NT2/D1 (cell line): Measurements from ENCODE around the gene YY1.

ENCODE experiments used
- DNase-seq: peaks from one replicate; pipeline ENCODE4 v3.0.0-alpha.2; 2011; ENCODE audit warnings: low read depth, low spot score
- H3K27me3 ChIP-seq: 2 replicates; pipeline ENCODE4 v1.6.0; 2011; ENCODE audit warnings: mild to moderate bottlenecking; ENCODE audit not compliant: insufficient read length, insufficient read depth
- H3K36me3 ChIP-seq: 2 replicates; pipeline ENCODE4 v1.6.1; 2011; ENCODE audit warnings: mild to moderate bottlenecking, low read length, mixed read lengths; ENCODE audit not compliant: insufficient read depth, insufficient read length
- H3K4me1 ChIP-seq: 2 replicates; pipeline ENCODE4 v1.5.1; 2011; ENCODE audit not compliant: insufficient read depth, insufficient read length
- H3K4me3 ChIP-seq: 2 replicates; pipeline ENCODE4 v1.5.1; 2011; ENCODE audit warnings: low read depth; ENCODE audit not compliant: insufficient read length
- H3K9ac ChIP-seq: 2 replicates; pipeline ENCODE4 v1.6.0; 2011; ENCODE audit warnings: low read depth; ENCODE audit not compliant: insufficient read length
- H3K9me3 ChIP-seq: 2 replicates; pipeline ENCODE4 v1.5.1; 2011; ENCODE audit warnings: mild to moderate bottlenecking, low read length; ENCODE audit not compliant: insufficient read depth
- SUZ12 ChIP-seq: IDR thresholded peaks from 2 replicates; pipeline ENCODE4 v1.6.1; 2011; ENCODE audit not compliant: insufficient read length, insufficient read depth; ENCODE audit errors: extremely low read depth
- YY1 ChIP-seq: IDR thresholded peaks from 2 replicates; pipeline ENCODE4 v1.6.1; 2011; ENCODE audit not compliant: insufficient read length, insufficient read depth
- ZNF274 ChIP-seq: IDR thresholded peaks from 2 replicates; pipeline ENCODE4 v1.6.1; 2011; ENCODE audit warnings: mild to moderate bottlenecking, low read depth, low read length

The YY1 gene

DNA sequence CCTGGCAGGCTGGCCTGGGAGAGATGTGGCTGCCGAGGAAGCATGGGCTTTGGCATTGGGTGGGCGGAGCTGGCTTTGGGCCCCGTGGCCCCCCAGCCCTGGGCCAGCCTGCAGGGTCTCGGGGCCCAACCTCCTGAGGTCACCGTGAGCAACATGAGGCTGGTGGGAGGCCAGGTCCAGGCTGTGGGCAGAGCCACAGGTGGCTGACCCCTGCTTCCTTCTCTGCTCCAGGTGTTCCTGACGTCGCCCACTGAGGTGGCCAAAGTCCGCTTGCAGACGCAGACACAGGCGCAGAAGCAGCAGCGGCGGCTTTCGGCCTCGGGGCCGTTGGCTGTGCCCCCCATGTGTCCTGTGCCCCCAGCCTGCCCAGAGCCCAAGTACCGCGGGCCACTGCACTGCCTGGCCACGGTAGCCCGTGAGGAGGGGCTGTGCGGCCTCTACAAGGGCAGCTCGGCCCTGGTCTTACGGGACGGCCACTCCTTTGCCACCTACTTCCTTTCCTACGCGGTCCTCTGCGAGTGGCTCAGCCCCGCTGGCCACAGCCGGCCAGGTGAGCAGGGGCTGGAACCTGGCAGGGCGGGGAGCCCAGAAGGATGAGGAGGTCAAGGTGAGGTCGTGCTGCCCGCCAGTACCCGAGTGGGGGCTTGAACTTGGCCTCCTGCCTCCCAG lies 89.7 kb downstream of the YY1 start:
- DNase-seq = no peak
- Histone ChIP-seq H3K9ac (no peak overlapping the region), H3K9me3 (no peaks in the 10 kb centered on the region), H3K36me3 (peaks cover 6% of the 10 kb centered on the region), H3K27me3 (no peaks in the 10 kb centered on the region), H3K4me1 (peaks cover 4% of the 10 kb centered on the region), H3K4me3 (no peak overlapping the region)
- TF ChIP-seq SUZ12 (no peak), YY1 (no peak), ZNF274 (no peak)

DNA sequence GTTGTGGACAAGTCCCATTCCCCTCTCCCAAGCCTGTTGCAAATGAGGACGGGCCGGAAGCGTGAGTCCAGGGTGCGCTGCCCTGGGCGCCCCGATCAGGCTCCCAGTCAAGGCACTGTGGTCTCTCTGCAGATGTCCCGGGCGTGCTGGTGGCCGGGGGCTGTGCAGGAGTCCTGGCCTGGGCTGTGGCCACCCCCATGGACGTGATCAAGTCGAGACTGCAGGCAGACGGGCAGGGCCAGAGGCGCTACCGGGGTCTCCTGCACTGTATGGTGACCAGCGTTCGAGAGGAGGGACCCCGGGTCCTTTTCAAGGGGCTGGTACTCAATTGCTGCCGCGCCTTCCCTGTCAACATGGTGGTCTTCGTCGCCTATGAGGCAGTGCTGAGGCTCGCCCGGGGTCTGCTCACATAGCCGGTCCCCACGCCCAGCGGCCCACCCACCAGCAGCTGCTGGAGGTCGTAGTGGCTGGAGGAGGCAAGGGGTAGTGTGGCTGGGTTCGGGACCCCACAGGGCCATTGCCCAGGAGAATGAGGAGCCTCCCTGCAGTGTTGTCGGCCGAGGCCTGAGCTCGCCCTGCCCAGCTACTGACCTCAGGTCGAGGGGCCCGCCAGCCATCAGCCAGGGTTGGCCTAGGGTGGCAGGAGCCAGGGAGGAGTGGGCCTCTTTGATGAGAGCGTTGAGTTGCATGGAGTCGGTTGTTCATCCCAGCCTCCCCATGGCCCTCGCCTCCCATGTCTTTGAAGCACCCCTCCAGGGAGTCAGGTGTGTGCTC lies 90.5 kb downstream of the YY1 start:
- Histone ChIP-seq H3K9me3 (no peaks in the 10 kb centered on the region), H3K4me1 (peaks cover 3% of the 10 kb centered on the region), H3K9ac (no peak overlapping the region), H3K4me3 (no peak overlapping the region), H3K36me3 (peaks cover 12% of the 10 kb centered on the region), H3K27me3 (no peaks in the 10 kb centered on the region)
- no peak for TF ChIP-seq SUZ12
- TF ChIP-seq ZNF274 = no peak
- no peak for TF ChIP-seq YY1
- no peak for DNase-seq

DNA sequence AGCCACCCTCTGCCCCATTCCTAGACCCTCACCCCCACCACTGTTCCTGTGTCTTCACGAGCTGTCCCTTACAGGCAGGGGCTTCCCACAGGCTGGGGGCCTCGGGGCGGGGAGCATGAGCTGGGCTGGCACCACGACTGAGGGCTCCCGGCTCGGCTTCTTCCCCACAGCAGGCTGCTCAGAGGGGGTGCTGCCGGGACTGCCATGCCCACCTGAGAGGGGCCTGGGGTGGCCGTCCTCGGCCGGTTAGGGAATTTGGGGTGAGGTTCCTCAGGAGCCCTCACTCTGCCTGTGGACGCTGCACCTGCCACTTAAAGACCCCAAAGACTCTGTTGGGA lies 91.0 kb downstream of the YY1 start:
- TF ChIP-seq YY1 (no peak), ZNF274 (no peak), SUZ12 (no peak)
- DNase-seq = no peak

DNA sequence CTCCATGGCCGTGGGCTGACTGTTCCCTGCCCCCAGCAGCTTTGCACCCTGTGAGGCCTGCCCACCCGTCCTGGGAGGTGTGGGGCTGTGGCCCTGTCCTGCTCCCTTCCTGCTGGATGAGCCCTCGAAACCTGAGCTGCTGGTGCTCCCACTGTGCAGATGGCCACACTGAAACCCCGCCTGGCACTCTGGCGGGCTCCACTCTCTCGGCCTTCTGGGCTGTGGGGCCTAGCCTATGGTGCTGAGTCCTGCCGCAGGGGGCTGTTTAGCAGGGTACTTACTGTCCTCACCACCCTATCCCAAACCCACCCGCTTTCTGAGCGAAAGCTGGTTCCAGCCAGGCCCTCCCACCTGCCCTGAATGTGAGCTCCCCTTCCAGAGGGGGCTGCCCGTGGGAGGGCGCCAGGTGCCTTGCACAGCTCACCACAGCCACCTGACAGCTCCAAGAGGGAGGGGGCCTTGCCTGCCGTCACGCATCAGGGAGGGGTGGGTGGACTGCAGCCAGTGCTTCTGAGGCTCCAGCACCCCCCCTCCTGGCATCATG lies 91.5 kb downstream of the YY1 start:
- TF ChIP-seq YY1 = no peak
- TF ChIP-seq SUZ12 = no peak
- no peak for TF ChIP-seq ZNF274
- no peak for DNase-seq
- Histone ChIP-seq H3K36me3 (peaks cover 20% of the 10 kb centered on the region), H3K9me3 (no peaks in the 10 kb centered on the region), H3K4me1 (peaks cover 3% of the 10 kb centered on the region), H3K9ac (peak overlapping the region; percentile 32), H3K27me3 (no peaks in the 10 kb centered on the region), H3K4me3 (no peak overlapping the region)

More for the DNA sequence above, 91.0 kb downstream of the YY1 start:
- H3K9ac ChIP-seq = peak overlapping the region; percentile 32
- no peaks in the 10 kb centered on the region for H3K9me3 ChIP-seq
- H3K27me3 ChIP-seq = no peaks in the 10 kb centered on the region
- peaks cover 18% of the 10 kb centered on the region for H3K36me3 ChIP-seq
- H3K4me3 ChIP-seq = no peak overlapping the region
- H3K4me1 ChIP-seq = peaks cover 3% of the 10 kb centered on the region

DNA sequence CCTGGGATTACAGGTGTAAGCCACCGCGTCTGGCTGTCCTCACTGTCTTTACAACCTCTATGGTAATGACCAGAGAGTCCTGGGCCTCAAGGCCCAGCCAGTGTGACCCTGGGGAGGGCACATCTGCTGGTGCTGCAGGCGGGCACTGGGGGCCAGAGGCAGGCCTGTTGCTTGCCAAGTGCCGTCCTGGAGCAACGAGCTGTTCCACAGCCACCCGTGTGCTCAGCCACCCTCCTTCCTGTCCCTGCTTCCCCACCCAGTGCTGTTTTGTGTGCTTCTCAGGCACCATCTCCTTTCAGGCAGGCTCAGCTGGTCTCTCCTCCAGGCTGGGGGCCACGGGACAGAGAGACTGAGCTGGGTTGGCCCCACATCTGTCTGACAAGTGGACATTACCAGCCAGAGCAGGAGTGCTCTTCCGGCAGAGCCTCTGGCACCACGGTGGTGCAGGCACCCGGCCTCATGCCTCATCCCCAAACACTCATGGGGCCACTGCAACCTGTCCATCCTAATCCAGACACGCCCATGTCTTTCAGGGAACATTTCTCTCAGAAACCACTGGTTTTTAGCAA lies 93.2 kb downstream of the YY1 start:
- H3K4me1 ChIP-seq = peaks cover 3% of the 10 kb centered on the region
- H3K27me3 ChIP-seq = no peaks in the 10 kb centered on the region
- TF ChIP-seq ZNF274 = no peak
- TF ChIP-seq YY1 = no peak
- no peak for TF ChIP-seq SUZ12
- H3K36me3 ChIP-seq = peaks cover 30% of the 10 kb centered on the region
- no peak overlapping the region for H3K9ac ChIP-seq
- no peak for DNase-seq
- H3K9me3 ChIP-seq = no peaks in the 10 kb centered on the region
- no peak overlapping the region for H3K4me3 ChIP-seq
